NB4 (cell line): ENCODE results near the gene ARHGAP25.

Experiments
- CTCF ChIP-seq: IDR thresholded peaks from one replicate; pipeline ENCODE4 v1.5.1; 2012; ENCODE audit warnings: low read depth, low read length
- MYC ChIP-seq: IDR thresholded peaks from 2 replicates; pipeline ENCODE4 v1.6.1; 2011; ENCODE audit warnings: low read depth, low read length
- POLR2A ChIP-seq: IDR thresholded peaks from 2 replicates; pipeline ENCODE4 v1.6.1; 2011; ENCODE audit warnings: mild to moderate bottlenecking; ENCODE audit not compliant: insufficient read length; ENCODE audit errors: extremely low read depth

GRCh38 chr2:68710756-68711155 lies 23.9 kb upstream of the ARHGAP25 start:
- TF ChIP-seq CTCF (no peak), MYC (no peak), POLR2A (no peak)
